ENCODE data around the gene ANKS1A.

- TF ChIP-seq POLR2A (IDR thresholded peaks at IDR 0.05) (no peak), CTCF (IDR thresholded peaks at IDR 0.05) (no peak)
Observed at GRCh38 chr6:35086282-35086632, 197.2 kb downstream of the ANKS1A start.
